ENCODE results near the gene PRKN. TPM values are rescaled to one million over a fixed set of nuclear protein-coding genes. Genes with fewer than 3 reads are reported as not detected.

PRKN gene
- total RNA-seq, 1 donor from 2014 or later, result 2.6 TPM

GRCh38 chr6:162177746-162178145 is 549.8 kb downstream of the PRKN start:
- peak in 2 of 3 experiments; percentile 12 to 52 for TF ChIP-seq CTCF (IDR thresholded peaks at IDR 0.05)
- Histone ChIP-seq H3K4me3 (no peak overlapping the region), H3K36me3 (no peaks in the 10 kb centered on the region), H3K9me3 (no peaks in the 10 kb centered on the region), H3K4me1 (no peaks in the 10 kb centered on the region), H3K27me3 (no peaks in the 10 kb centered on the region), H3K27ac (no peak overlapping the region)
- DNase-seq (ENCODE audit: low spot score in 2 of 2), result no peak
- intact Hi-C loops (cut with DNase I), result no loop called here

DNA sequence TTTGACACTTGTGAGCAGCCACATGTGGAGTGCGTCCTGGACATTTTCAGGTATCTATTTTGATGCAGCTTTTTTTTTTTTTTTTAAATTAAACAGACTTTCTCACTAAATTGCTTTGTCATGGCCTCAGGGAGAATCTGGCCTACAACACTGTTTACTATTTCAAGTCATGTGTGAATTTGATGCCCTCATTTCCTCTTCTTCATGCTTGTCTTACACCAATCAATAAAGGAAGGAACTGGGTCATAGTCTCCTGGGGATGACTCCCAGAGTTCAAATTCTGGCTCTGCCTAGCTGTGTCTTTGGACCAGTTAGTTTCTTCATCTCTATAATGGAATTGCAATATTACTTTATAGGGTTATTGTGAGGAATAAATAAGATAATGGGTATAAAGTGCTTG is 554.1 kb downstream of the PRKN start:
- H3K4me3 ChIP-seq, result no peak overlapping the region
- H3K4me1 ChIP-seq, result no peaks in the 10 kb centered on the region
- no peaks in the 10 kb centered on the region for H3K9me3 ChIP-seq
- no peaks in the 10 kb centered on the region for H3K27me3 ChIP-seq
- TF ChIP-seq CTCF (IDR thresholded peaks at IDR 0.05), result no peak
- intact Hi-C loops (cut with DNase I), result no loop called here
- H3K36me3 ChIP-seq, result no peaks in the 10 kb centered on the region
- H3K27ac ChIP-seq, result no peak overlapping the region
- no peak for DNase-seq (ENCODE audit: low spot score in 2 of 2)

DNA sequence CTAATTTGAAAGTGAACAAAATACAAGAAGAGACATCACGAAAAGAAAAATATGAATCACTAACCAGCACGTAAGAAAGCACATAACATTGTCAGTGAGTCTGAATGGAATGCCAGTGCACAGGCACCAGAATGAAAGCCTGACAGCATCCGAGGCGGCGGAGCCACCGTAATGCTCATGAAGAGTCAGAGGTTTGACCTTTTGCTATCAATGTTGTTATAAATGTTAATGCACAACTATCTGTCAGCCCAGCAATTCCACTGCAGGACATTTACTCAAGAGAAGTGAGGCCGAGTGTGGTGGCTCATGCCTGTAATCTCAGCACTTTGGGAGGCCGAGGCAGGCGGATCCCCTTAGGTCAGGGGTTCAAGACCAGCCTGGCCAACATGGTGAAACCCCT is 562.1 kb downstream of the PRKN start:
- Histone ChIP-seq H3K27me3 (no peaks in the 10 kb centered on the region), H3K4me1 (no peaks in the 10 kb centered on the region), H3K27ac (no peak overlapping the region), H3K4me3 (no peak overlapping the region), H3K36me3 (no peaks in the 10 kb centered on the region), H3K9me3 (no peaks in the 10 kb centered on the region)
- intact Hi-C loops (cut with DNase I), result no loop called here
- DNase-seq (ENCODE audit: low spot score in 2 of 2), result no peak
- no peak for TF ChIP-seq CTCF (IDR thresholded peaks at IDR 0.05)

- Histone ChIP-seq H3K9me3 (no peaks in the 10 kb centered on the region), H3K27ac (no peak overlapping the region), H3K36me3 (no peaks in the 10 kb centered on the region), H3K4me1 (no peaks in the 10 kb centered on the region), H3K27me3 (no peaks in the 10 kb centered on the region), H3K4me3 (no peak overlapping the region)
- no peak for DNase-seq (ENCODE audit: low spot score in 2 of 2)
- intact Hi-C loops (cut with DNase I), result no loop called here
- TF ChIP-seq CTCF (IDR thresholded peaks at IDR 0.05), result no peak
Measured at GRCh38 chr6:162157167-162157870, 570.2 kb downstream of the PRKN start.

GRCh38 chr6:162156146-162156545 is 571.4 kb downstream of the PRKN start:
- DNase-seq (ENCODE audit: low spot score in 2 of 2), result no peak
- no peaks in the 10 kb centered on the region for H3K27me3 ChIP-seq
- TF ChIP-seq CTCF (IDR thresholded peaks at IDR 0.05), result no peak
- no peaks in the 10 kb centered on the region for H3K9me3 ChIP-seq
- H3K27ac ChIP-seq, result no peak overlapping the region
- intact Hi-C loops (cut with DNase I), result no loop called here
- no peaks in the 10 kb centered on the region for H3K36me3 ChIP-seq
- H3K4me1 ChIP-seq, result no peaks in the 10 kb centered on the region
- H3K4me3 ChIP-seq, result no peak overlapping the region

DNA sequence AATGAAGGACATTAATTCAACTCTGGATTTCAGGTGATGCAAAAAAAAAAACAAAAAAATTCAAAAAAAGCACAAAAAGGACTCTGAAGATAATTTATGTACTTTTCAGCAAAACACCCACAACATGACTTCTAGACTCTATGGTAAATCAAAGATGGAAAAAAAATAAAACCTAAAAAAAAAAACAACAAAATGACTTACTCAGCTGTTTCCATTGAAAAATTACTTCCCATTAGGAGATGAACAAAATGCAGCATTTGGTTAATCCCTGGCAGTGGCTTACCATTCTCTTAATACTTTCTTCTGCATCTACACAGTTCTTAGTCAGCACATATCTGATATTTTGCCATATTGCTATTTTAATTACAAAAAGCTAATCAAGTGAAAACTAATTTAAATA is 572.6 kb downstream of the PRKN start:
- H3K36me3 ChIP-seq, result no peaks in the 10 kb centered on the region
- H3K9me3 ChIP-seq, result no peaks in the 10 kb centered on the region
- no peak for TF ChIP-seq CTCF (IDR thresholded peaks at IDR 0.05)
- DNase-seq (ENCODE audit: low spot score in 2 of 2), result no peak
- no peaks in the 10 kb centered on the region for H3K4me1 ChIP-seq
- no peaks in the 10 kb centered on the region for H3K27me3 ChIP-seq
- H3K4me3 ChIP-seq, result no peak overlapping the region
- H3K27ac ChIP-seq, result no peak overlapping the region
- intact Hi-C loops (cut with DNase I), result no loop called here
